HG03520 (cell line): ENCODE data around the gene UHRF2.

Experiments
- ATAC-seq: cut with Tn5 transposase; IDR thresholded peaks from one replicate; pipeline ENCODE4 v1.9.1; 2021; ENCODE audit warnings: mild to moderate bottlenecking, moderate library complexity; ENCODE audit not compliant: unreplicated experiment

UHRF2 gene

GRCh38 chr9:6552498-6553121 is 139.6 kb downstream of the UHRF2 start:
- no peak for ATAC-seq

DNA sequence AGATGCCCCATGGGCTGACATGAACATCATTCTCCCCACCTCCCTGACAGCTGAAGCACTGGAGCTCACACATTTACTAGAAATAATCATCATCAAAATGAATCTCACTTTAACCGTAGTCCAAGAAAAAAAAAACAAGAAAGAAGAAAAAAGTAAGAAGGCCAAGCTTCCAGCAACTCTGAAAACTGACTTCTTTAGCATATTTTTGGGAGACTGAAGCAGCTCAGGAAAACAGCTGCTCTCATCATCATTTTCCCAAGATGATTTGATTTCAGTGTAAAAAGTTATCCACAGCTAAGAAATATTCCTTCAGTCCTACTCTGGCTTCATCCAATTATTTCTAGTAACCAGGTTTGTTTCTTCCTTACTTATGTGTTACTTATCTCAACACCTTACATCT is 140.9 kb downstream of the UHRF2 start:
- ATAC-seq = no peak
